Caco-2 (cell line): ENCODE measurements around the gene PAN2. TPM values are rescaled to one million over a fixed set of nuclear protein-coding genes. Genes with fewer than 3 reads are reported as not detected.

Source experiments
- Bru-seq: library from RNA; stranded (reverse); fragments of 400-500 nt; gene quantifications from one replicate; lab custom pipeline; 2021; lab: Mats Ljungman, UMichigan
- BruChase-seq, 2 experiments: library from RNA; stranded (reverse); fragments of 400-500 nt; gene quantifications; one replicate each; lab custom pipeline; 2021; lab: Mats Ljungman, UMichigan
- BruUV-seq: library from RNA; stranded (reverse); fragments of 400-500 nt; replicated peaks from 2 replicates; lab custom pipeline; 2021; lab: Mats Ljungman, UMichigan
- CTCF ChIA-PET: fragments of 300-600 bp; sonication (Branson Sonifier 250); formaldehyde crosslinking; loops from one replicate; lab custom pipeline; 2022; ENCODE audit warnings: antibody characterized with exemption; lab: Charles Lee
- POLR2A ChIA-PET: fragments of 300-600 bp; sonication (Branson Sonifier 250); formaldehyde crosslinking; loops from one replicate; lab custom pipeline; 2022; ENCODE audit warnings: antibody characterized with exemption; lab: Charles Lee
- DNase-seq, 2 experiments: peaks; one replicate each; pipeline versions ENCODE4 v3.0.0 to v3.0.0-alpha.2; 2020 to 2022
- H3K27me3 ChIP-seq: replicated peaks from 2 replicates; pipeline ENCODE4 v1.6.0; 2011; ENCODE audit warnings: low read length; ENCODE audit not compliant: control insufficient read depth, insufficient read depth
- H3K36me3 ChIP-seq: 2 replicates; pipeline ENCODE4 v1.5.1; 2011; ENCODE audit warnings: low read length; ENCODE audit not compliant: control insufficient read depth, insufficient read depth
- H3K4me1 ChIP-seq: fragments of 250-450 bp; sonication (Bioruptor Pico); 2 replicates; pipeline ENCODE4 v1.5.1; 2020; ENCODE audit warnings: mild to moderate bottlenecking
- H3K4me3 ChIP-seq: 2 replicates; pipeline ENCODE4 v1.5.1; 2011; ENCODE audit warnings: low read depth, mild to moderate bottlenecking, control low read depth, low read length
- H3K9me3 ChIP-seq: fragments of 250-450 bp; sonication (Bioruptor Pico); 2 replicates; pipeline ENCODE4 v1.5.1; 2020; ENCODE audit warnings: mild to moderate bottlenecking, moderate library complexity
- H3K27ac Mint-ChIP-seq: one replicate; pipeline ENCODE4 v1.8.0; 2022; ENCODE audit warnings: mixed read lengths; ENCODE audit not compliant: unreplicated experiment
- H3K27me3 Mint-ChIP-seq: one replicate; pipeline ENCODE4 v1.8.0; 2022; ENCODE audit warnings: mixed read lengths; ENCODE audit not compliant: insufficient read depth, unreplicated experiment
- H3K36me3 Mint-ChIP-seq: one replicate; pipeline ENCODE4 v1.8.0; 2022; ENCODE audit warnings: mild to moderate bottlenecking, mixed read lengths; ENCODE audit not compliant: insufficient read depth, unreplicated experiment
- H3K4me1 Mint-ChIP-seq: one replicate; pipeline ENCODE4 v1.8.0; 2022; ENCODE audit warnings: low read depth, mixed read lengths; ENCODE audit not compliant: unreplicated experiment
- H3K4me3 Mint-ChIP-seq: one replicate; pipeline ENCODE4 v1.8.0; 2022; ENCODE audit warnings: mild to moderate bottlenecking, moderate library complexity, mixed read lengths; ENCODE audit not compliant: unreplicated experiment
- H3K9me3 Mint-ChIP-seq: one replicate; pipeline ENCODE4 v1.8.0; 2022; ENCODE audit warnings: mixed read lengths; ENCODE audit not compliant: unreplicated experiment
- intact Hi-C: fragments of 100-400 bp; cut with micrococcal nuclease; formaldehyde crosslinking; loops from one replicate; pipeline ENCODE4 v1.10.0; 2022; ENCODE audit not compliant: unreplicated experiment
- long read RNA-seq: library from polyadenylated mRNA; stranded (forward); transcript quantifications from one replicate; pipeline ENCODE4 v2.0.0, GENCODE V29; 2022
- total RNA-seq: library from RNA; stranded (reverse); gene quantifications from 2 replicates; pipeline ENCODE4 v1.2.3, GENCODE V29; 2022
- TF ChIP-seq, protein P1 (sequence below), 2 experiments: fragments of 200-600 bp in 1 of 2; IDR thresholded peaks; 1 replicate in 1 of 2; 2 replicates in 1 of 2; pipeline versions ENCODE4 v1.5.1 to v1.8.0; 2011 to 2022; ENCODE audit warnings: antibody characterized with exemption in 1 of 2, control low read depth in 1 of 2, inconsistent platforms in 1 of 2, low read depth in 1 of 2, low read length in 1 of 2, mild to moderate bottlenecking in 1 of 2, moderate library complexity in 1 of 2; ENCODE audit not compliant: insufficient read depth in 1 of 2, severe bottlenecking in 1 of 2, unreplicated experiment in 1 of 2

PAN2 gene, protein sequence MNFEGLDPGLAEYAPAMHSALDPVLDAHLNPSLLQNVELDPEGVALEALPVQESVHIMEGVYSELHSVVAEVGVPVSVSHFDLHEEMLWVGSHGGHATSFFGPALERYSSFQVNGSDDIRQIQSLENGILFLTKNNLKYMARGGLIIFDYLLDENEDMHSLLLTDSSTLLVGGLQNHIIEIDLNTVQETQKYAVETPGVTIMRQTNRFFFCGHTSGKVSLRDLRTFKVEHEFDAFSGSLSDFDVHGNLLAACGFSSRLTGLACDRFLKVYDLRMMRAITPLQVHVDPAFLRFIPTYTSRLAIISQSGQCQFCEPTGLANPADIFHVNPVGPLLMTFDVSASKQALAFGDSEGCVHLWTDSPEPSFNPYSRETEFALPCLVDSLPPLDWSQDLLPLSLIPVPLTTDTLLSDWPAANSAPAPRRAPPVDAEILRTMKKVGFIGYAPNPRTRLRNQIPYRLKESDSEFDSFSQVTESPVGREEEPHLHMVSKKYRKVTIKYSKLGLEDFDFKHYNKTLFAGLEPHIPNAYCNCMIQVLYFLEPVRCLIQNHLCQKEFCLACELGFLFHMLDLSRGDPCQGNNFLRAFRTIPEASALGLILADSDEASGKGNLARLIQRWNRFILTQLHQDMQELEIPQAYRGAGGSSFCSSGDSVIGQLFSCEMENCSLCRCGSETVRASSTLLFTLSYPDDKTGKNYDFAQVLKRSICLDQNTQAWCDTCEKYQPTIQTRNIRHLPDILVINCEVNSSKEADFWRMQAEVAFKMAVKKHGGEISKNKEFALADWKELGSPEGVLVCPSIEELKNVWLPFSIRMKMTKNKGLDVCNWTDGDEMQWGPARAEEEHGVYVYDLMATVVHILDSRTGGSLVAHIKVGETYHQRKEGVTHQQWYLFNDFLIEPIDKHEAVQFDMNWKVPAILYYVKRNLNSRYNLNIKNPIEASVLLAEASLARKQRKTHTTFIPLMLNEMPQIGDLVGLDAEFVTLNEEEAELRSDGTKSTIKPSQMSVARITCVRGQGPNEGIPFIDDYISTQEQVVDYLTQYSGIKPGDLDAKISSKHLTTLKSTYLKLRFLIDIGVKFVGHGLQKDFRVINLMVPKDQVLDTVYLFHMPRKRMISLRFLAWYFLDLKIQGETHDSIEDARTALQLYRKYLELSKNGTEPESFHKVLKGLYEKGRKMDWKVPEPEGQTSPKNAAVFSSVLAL
- total RNA-seq (25.7 and 30.0 TPM in 2 replicates), Bru-seq, nascent RNA (percentile 48 among the genes with signal in this experiment), BruChase-seq, experiment 1, labeled RNA remaining after a 2-hour chase (percentile 54 among the genes with signal in this experiment), BruChase-seq, experiment 2, labeled RNA remaining after a 6-hour chase (percentile 70 among the genes with signal in this experiment)
- long read RNA-seq, full-length matches to known transcripts = 3 of 19 reads
- long read RNA-seq, partial matches to known transcripts = 3 of 19 reads
- long read RNA-seq, other reads (novel, unspliced or antisense) = 13 of 19 reads

DNA sequence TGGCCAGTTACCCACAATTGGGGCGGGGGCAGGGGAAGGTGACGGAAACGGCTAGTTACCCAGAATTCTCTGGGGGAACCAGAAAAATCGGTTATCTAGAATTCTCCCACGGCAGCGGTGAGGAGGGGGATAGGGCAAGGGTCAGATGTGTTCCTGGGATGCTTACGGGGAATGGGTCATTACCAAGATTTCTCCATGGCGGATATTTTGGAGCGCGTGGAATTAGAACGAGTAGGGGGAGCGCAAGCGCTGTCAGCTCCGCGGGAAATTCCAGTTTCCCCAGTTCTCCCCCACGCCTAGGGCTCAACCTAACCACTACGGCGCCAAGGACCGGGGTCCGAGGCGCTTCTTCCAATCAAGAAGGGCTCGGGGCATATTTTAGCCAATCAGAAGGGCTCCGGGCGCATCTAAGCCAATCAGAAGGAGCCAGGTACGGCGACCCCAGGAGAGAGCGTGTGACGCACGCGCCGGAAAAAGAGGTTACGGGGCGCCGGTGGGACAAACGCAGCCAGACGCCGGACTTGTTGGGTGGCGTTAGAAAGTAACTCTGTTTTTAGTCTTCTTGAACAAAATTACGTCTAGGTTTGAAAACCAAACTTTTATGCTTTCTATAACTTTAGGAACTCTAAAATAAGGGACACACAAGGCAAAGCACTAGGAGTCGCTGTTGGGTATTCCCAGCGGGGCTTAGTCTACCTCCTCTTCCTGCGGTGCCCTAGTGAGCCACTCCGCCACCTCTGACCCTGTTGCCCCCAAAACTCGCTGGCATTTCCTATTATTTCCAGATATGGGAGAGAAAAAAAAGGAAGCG is at the start of gene PAN2:
PAN2 (minus strand) TSS at position 322 of the 811 bp plus-strand sequence. CDS start 906 bp downstream, outside the sequence.
- Histone ChIP-seq H3K4me1 (peaks cover 17% of the 10 kb centered on the region), H3K36me3 (no peaks in the 10 kb centered on the region), H3K4me3 (peak within 1 kb of the TSS; percentile 63), H3K27me3 (no peaks in the 10 kb centered on the region), H3K9me3 (no peaks in the 10 kb centered on the region)
- Mint-ChIP-seq H3K4me1 (peaks cover 8% of the 10 kb centered on the region), H3K4me3 (peak within 1 kb of the TSS; percentile 98), H3K27me3 (no peaks in the 10 kb centered on the region), H3K9me3 (no peaks in the 10 kb centered on the region), H3K36me3 (peaks cover 13% of the 10 kb centered on the region), H3K27ac (peak within 1 kb of the TSS; percentile 99)
- intact Hi-C loops = loop anchor here (1.0 to 5.0 kb wide), 5 partner anchors 18 to 134 kb away; partner anchors contain the start of genes SPRYD4, STAT2 and TIMELESS
- peak; percentile 94 to 97 for DNase-seq
- BruUV-seq = no TSS peak
- TF ChIP-seq, protein P1, sequence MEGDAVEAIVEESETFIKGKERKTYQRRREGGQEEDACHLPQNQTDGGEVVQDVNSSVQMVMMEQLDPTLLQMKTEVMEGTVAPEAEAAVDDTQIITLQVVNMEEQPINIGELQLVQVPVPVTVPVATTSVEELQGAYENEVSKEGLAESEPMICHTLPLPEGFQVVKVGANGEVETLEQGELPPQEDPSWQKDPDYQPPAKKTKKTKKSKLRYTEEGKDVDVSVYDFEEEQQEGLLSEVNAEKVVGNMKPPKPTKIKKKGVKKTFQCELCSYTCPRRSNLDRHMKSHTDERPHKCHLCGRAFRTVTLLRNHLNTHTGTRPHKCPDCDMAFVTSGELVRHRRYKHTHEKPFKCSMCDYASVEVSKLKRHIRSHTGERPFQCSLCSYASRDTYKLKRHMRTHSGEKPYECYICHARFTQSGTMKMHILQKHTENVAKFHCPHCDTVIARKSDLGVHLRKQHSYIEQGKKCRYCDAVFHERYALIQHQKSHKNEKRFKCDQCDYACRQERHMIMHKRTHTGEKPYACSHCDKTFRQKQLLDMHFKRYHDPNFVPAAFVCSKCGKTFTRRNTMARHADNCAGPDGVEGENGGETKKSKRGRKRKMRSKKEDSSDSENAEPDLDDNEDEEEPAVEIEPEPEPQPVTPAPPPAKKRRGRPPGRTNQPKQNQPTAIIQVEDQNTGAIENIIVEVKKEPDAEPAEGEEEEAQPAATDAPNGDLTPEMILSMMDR (IDR thresholded peaks at IDR 0.05; ENCODE audit: insufficient read depth in 1 of 2, low read depth in 1 of 2, low read length in 1 of 2, severe bottlenecking in 1 of 2, unreplicated experiment in 1 of 2) = peak; percentile 65 to 77
- ChIA-PET POLR2A (interaction anchor here (0.8 to 1.3 kb wide), 3 partner anchors 26 to 130 kb away, joined by 3 to 9 read pairs (median 3); partner anchors contain the start of genes STAT2 and TIMELESS), CTCF (interaction anchor here (0.8 to 1.2 kb wide), 3 partner anchors 18 to 130 kb away, joined by 4 to 6 read pairs (median 5); partner anchors contain the start of genes CNPY2 and STAT2)

DNA sequence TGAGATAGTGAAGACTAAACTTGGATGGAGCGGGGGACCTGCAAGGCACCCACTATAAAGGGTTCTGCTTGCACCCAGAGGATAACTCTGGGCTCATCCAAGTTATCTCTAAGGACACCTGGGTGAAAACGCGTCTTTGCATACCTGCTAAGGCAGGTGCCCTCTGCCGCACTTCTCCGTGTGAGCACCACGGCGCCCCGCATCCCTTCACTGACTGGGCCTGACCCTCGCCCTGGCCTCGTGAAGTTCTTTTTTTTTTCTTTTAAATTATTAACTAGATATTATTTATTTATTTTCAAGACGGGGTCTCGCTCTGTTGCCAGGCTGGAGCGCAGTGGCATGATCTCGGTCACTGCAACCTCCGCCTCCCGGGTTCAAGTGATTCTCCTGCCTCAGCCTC is 48.8 kb upstream of the PAN2 start:
- Mint-ChIP-seq H3K4me3 (no peak overlapping the region), H3K27ac (no peak overlapping the region), H3K9me3 (no peaks in the 10 kb centered on the region), H3K36me3 (no peaks in the 10 kb centered on the region), H3K4me1 (peaks cover 6% of the 10 kb centered on the region), H3K27me3 (no peaks in the 10 kb centered on the region)
- TF ChIP-seq, protein P1 (IDR thresholded peaks at IDR 0.05; ENCODE audit: insufficient read depth in 1 of 2, low read depth in 1 of 2, low read length in 1 of 2, severe bottlenecking in 1 of 2, unreplicated experiment in 1 of 2) = no peak
- H3K4me1 ChIP-seq = peaks cover 7% of the 10 kb centered on the region; the same call in 1 of the 2 replicates
- no peak for DNase-seq
- ChIA-PET CTCF (no interaction called here), POLR2A (interaction anchor here (0.6 kb wide), 1 partner anchor 23 kb away, joined by 4 read pairs; the partner anchor contains the start of gene STAT2)
- no peaks in the 10 kb centered on the region for H3K9me3 ChIP-seq
- H3K36me3 ChIP-seq = no peaks in the 10 kb centered on the region
- H3K4me3 ChIP-seq = no peak overlapping the region
- H3K27me3 ChIP-seq = no peaks in the 10 kb centered on the region
- intact Hi-C loops = no loop called here
- BruUV-seq = no TSS peak
